ENCODE measurements around the gene RPS6KA4. TPM values are rescaled to one million over a fixed set of nuclear protein-coding genes. Genes with fewer than 3 reads are reported as not detected.

Gene RPS6KA4
- polyA plus RNA-seq, 1 donor (not counting 4 experiments of a cell fraction or from before 2014, with no cell fraction given): 52.4 TPM

- Histone ChIP-seq H3K27me3 (ENCODE audit: control insufficient read depth, extremely low read depth, insufficient read depth, low read length) (no peaks in the 10 kb centered on the region), H3K9ac (ENCODE audit: control insufficient read depth, extremely low read depth, insufficient read depth, low read length) (peak overlapping the region; percentile 13), H3K4me1 (ENCODE audit: control insufficient read depth, extremely low read depth, insufficient read depth, low read length) (peaks cover 28% of the 10 kb centered on the region), H3K4me3 (ENCODE audit: control insufficient read depth in 2 of 3, extremely low read depth in 1 of 3, insufficient read depth in 2 of 3, low read depth in 1 of 3, low read length in 3 of 3) (no peak overlapping the region), H3K36me3 (ENCODE audit: control insufficient read depth in 2 of 2, extremely low read depth in 1 of 2, insufficient read depth in 2 of 2, low read length in 2 of 2) (peaks cover 13 to 22% of the 10 kb centered on the region in 2 experiments), H3K4me2 (ENCODE audit: control insufficient read depth, extremely low read depth, insufficient read depth, low read depth, low read length) (no peak overlapping the region), H3K27ac (ENCODE audit: control insufficient read depth, insufficient read depth, low read length) (no peak overlapping the region), H2AFZ (ENCODE audit: control insufficient read depth, low read length) (no peak overlapping the region), H3K9me1 (ENCODE audit: control insufficient read depth, extremely low read depth, insufficient read depth, low read length) (no peaks in the 10 kb centered on the region), H3K79me2 (ENCODE audit: control insufficient read depth, insufficient read depth, low read length) (peaks cover 17% of the 10 kb centered on the region), H4K20me1 (ENCODE audit: control insufficient read depth, extremely low read depth, insufficient read depth, low read length) (peaks cover 3% of the 10 kb centered on the region), H3K9me3 (ENCODE audit: control insufficient read depth, low read depth, low read length) (no peaks in the 10 kb centered on the region)
- DNase-seq (ENCODE audit: low read depth, low spot score) (no peak), FAIRE-seq (no peak)
- dilution Hi-C loops (cut with MboI; ENCODE audit: extremely low pct_ligation_motif_present, low sequenced_read_pairs): no loop called here
- peak in 1 of 3 experiments; percentile 23 for TF ChIP-seq CTCF (optimal IDR thresholded peaks at IDR 0.05 in 1 of 3, IDR thresholded peaks at IDR 0.05 in 1 of 3, conservative IDR thresholded peaks at IDR 0.05 in 1 of 3; ENCODE audit: extremely low read depth in 1 of 3, insufficient read depth in 2 of 3, low read length in 3 of 3)
- TF ChIP-seq EZH2 (IDR thresholded peaks at IDR 0.05; ENCODE audit: low read length): no peak
Observed at GRCh38 chr11:64313491-64314145, 45.3 kb upstream of the RPS6KA4 start.

GRCh38 chr11:64314146-64314804 lies 44.7 kb upstream of the RPS6KA4 start:
- TF ChIP-seq EZH2 (IDR thresholded peaks at IDR 0.05; ENCODE audit: low read length): no peak
- peak; percentile 3 to 21 (median 20) for TF ChIP-seq CTCF (optimal IDR thresholded peaks at IDR 0.05 in 1 of 3, IDR thresholded peaks at IDR 0.05 in 1 of 3, conservative IDR thresholded peaks at IDR 0.05 in 1 of 3; ENCODE audit: extremely low read depth in 1 of 3, insufficient read depth in 2 of 3, low read length in 3 of 3)
- no peaks in the 10 kb centered on the region for H3K9me3 ChIP-seq (ENCODE audit: control insufficient read depth, low read depth, low read length)
- peaks cover 3% of the 10 kb centered on the region for H4K20me1 ChIP-seq (ENCODE audit: control insufficient read depth, extremely low read depth, insufficient read depth, low read length)
- DNase-seq (ENCODE audit: low read depth, low spot score): no peak
- H3K79me2 ChIP-seq (ENCODE audit: control insufficient read depth, insufficient read depth, low read length): peaks cover 22% of the 10 kb centered on the region
- H3K9me1 ChIP-seq (ENCODE audit: control insufficient read depth, extremely low read depth, insufficient read depth, low read length): no peaks in the 10 kb centered on the region
- no peaks in the 10 kb centered on the region for H3K27me3 ChIP-seq (ENCODE audit: control insufficient read depth, extremely low read depth, insufficient read depth, low read length)
- no peak overlapping the region for H3K4me3 ChIP-seq (ENCODE audit: control insufficient read depth in 2 of 3, extremely low read depth in 1 of 3, insufficient read depth in 2 of 3, low read depth in 1 of 3, low read length in 3 of 3)
- dilution Hi-C loops (cut with MboI; ENCODE audit: extremely low pct_ligation_motif_present, low sequenced_read_pairs): no loop called here
- FAIRE-seq: no peak
- no peak overlapping the region for H2AFZ ChIP-seq (ENCODE audit: control insufficient read depth, low read length)
- H3K9ac ChIP-seq (ENCODE audit: control insufficient read depth, extremely low read depth, insufficient read depth, low read length): no peak overlapping the region
- no peak overlapping the region for H3K27ac ChIP-seq (ENCODE audit: control insufficient read depth, insufficient read depth, low read length)
- peaks cover 13 to 22% of the 10 kb centered on the region in 2 experiments for H3K36me3 ChIP-seq (ENCODE audit: control insufficient read depth in 2 of 2, extremely low read depth in 1 of 2, insufficient read depth in 2 of 2, low read length in 2 of 2)
- peaks cover 33% of the 10 kb centered on the region for H3K4me1 ChIP-seq (ENCODE audit: control insufficient read depth, extremely low read depth, insufficient read depth, low read length)
- H3K4me2 ChIP-seq (ENCODE audit: control insufficient read depth, extremely low read depth, insufficient read depth, low read depth, low read length): no peak overlapping the region
